Hematopoietic multipotent progenitor cell treated with erythropoietin and hydrocortisone succinate and interleukin-3 and kit ligand, for 17 days (in vitro differentiated cells): ENCODE data around the gene RNF149.

Source experiments
- DNase-seq: peaks from one replicate; pipeline ENCODE4 v3.0.0-alpha.2; 2015; ENCODE audit warnings: low spot score

The RNF149 gene

GRCh38 chr2:101294861-101295260 lies 13.6 kb downstream of the RNF149 start:
- no peak for DNase-seq

GRCh38 chr2:101293544-101293943 lies 15.0 kb downstream of the RNF149 start:
- no peak for DNase-seq

- no peak for DNase-seq
Observed at GRCh38 chr2:101291973-101292372, 16.5 kb downstream of the RNF149 start.

- DNase-seq: no peak
Observed at GRCh38 chr2:101290711-101291110, 17.8 kb downstream of the RNF149 start.

GRCh38 chr2:101287303-101287702 lies 21.2 kb downstream of the RNF149 start:
- no peak for DNase-seq

- no peak for DNase-seq
Observed at GRCh38 chr2:101286684-101287083, 21.8 kb downstream of the RNF149 start.

GRCh38 chr2:101282980-101283379 lies 25.5 kb downstream of the RNF149 start:
- DNase-seq: no peak

- DNase-seq: no peak
Observed at GRCh38 chr2:101281482-101281881, 27.0 kb downstream of the RNF149 start.

- DNase-seq: no peak
Observed at GRCh38 chr2:101278925-101279324, 29.6 kb downstream of the RNF149 start.

GRCh38 chr2:101277111-101277510 lies 31.4 kb downstream of the RNF149 start:
- DNase-seq: no peak

GRCh38 chr2:101274142-101274541 lies 34.4 kb downstream of the RNF149 start:
- DNase-seq: no peak

- no peak for DNase-seq
Observed at GRCh38 chr2:101273056-101273455, 35.4 kb downstream of the RNF149 start.

GRCh38 chr2:101272045-101272784 lies 36.3 kb downstream of the RNF149 start:
- no peak for DNase-seq

GRCh38 chr2:101270700-101271259 lies 37.7 kb downstream of the RNF149 start:
- no peak for DNase-seq

- no peak for DNase-seq
Observed at GRCh38 chr2:101267671-101268656, 40.5 kb downstream of the RNF149 start.

GRCh38 chr2:101265893-101266499 lies 42.5 kb downstream of the RNF149 start:
- no peak for DNase-seq

- DNase-seq: no peak
Observed at GRCh38 chr2:101264360-101264939, 44.1 kb downstream of the RNF149 start.

- no peak for DNase-seq
Observed at GRCh38 chr2:101263377-101263800, 45.1 kb downstream of the RNF149 start.

GRCh38 chr2:101262142-101262541 lies 46.4 kb downstream of the RNF149 start:
- no peak for DNase-seq

GRCh38 chr2:101258804-101259203 lies 49.7 kb downstream of the RNF149 start:
- DNase-seq: no peak

GRCh38 chr2:101256316-101256715 lies 52.2 kb downstream of the RNF149 start:
- no peak for DNase-seq

GRCh38 chr2:101255501-101255900 lies 53.0 kb downstream of the RNF149 start:
- DNase-seq: no peak
